Gastrocnemius medialis (tissue), 4 donors: Measurements from ENCODE around the gene SREBF1. TPM values are rescaled to one million over a fixed set of nuclear protein-coding genes. Genes with fewer than 3 reads are reported as not detected.

Experiments
- ATAC-seq, 2 donors: fragments of 150-250 bp; one replicate each; pipeline ENCODE4 v1.9.1; 2016
- DNase-seq, 2 donors: peaks; one replicate each; pipeline ENCODE4 v3.0.0-alpha.2; 2019
- H3K27ac ChIP-seq, 4 donors: fragments of 200-600 bp; sonication (generic); 1 replicate in 1 of 4; 2 replicates in 3 of 4; pipeline ENCODE4 v1.5.1; 2016 to 2018; ENCODE audit warnings: mild to moderate bottlenecking in 2 of 4, moderate library complexity in 1 of 4
- H3K27me3 ChIP-seq, 3 donors: fragments of 200-600 bp; sonication (generic) in 2 of 3; 1 replicate in 1 of 3; 2 replicates in 2 of 3; pipeline versions ENCODE4 v1.5.1 to v1.6.0; 2016 to 2019; ENCODE audit warnings: mild to moderate bottlenecking in 1 of 3, moderate library complexity in 1 of 3
- H3K36me3 ChIP-seq, 2 donors: fragments of 200-600 bp; sonication (generic) in 1 of 2; one replicate each; pipeline ENCODE4 v1.5.1; 2017 to 2018
- H3K4me1 ChIP-seq, 2 donors: fragments of 200-600 bp; sonication (generic) in 1 of 2; one replicate each; pipeline ENCODE4 v1.5.1; 2016 to 2017; ENCODE audit warnings: mild to moderate bottlenecking in 2 of 2
- H3K4me3 ChIP-seq, 4 donors: fragments of 200-600 bp; sonication (generic) in 3 of 4; 1 replicate in 1 of 4; 2 replicates in 3 of 4; pipeline ENCODE4 v1.5.1; 2016 to 2019; ENCODE audit warnings: mild to moderate bottlenecking in 2 of 4
- H3K9me3 ChIP-seq, 3 donors: fragments of 200-600 bp; sonication (generic) in 2 of 3; 1 replicate in 1 of 3; 2 replicates in 2 of 3; pipeline ENCODE4 v1.5.1; 2016 to 2019
- POLR2A ChIP-seq, 2 donors: fragments of 450-650 bp; IDR thresholded peaks; one replicate each; pipeline ENCODE4 v1.6.1; 2017; ENCODE audit warnings: antibody characterized with exemption in 2 of 2, mild to moderate bottlenecking in 2 of 2, moderate library complexity in 2 of 2
- in situ Hi-C, 4 donors: fragments of 200-750 bp; cut with MboI; loops; one replicate each; pipeline versions ENCODE4 v1.15.0 to v1.8.0; 2017; ENCODE audit warnings: low sequenced_read_pairs in 4 of 4
- intact Hi-C: fragments of 100-400 bp; cut with DNase I; formaldehyde crosslinking; loops from one replicate; pipeline ENCODE4 v1.15.1; 2023; ENCODE audit warnings: low total_unique reads
- total RNA-seq, 4 donors: library from RNA; depleted of rRNA; stranded (reverse); fragments of >200 nt; gene quantifications; one replicate each; pipeline versions ENCODE4 v1.1.0 to v1.2.3, GENCODE V29; 2016
- TF ChIP-seq, protein P1 (sequence below), 5 experiments: fragments of 450-650 bp in 3 of 5; fragments of 200-600 bp in 2 of 5; sonication (generic) in 2 of 5; IDR thresholded peaks in 4 of 5; conservative IDR thresholded peaks in 1 of 5; 1 replicate in 4 of 5; 2 replicates in 1 of 5; pipeline ENCODE4 v1.5.1; 2016 to 2019; ENCODE audit warnings: antibody characterized with exemption in 5 of 5, mild to moderate bottlenecking in 3 of 5, moderate library complexity in 3 of 5

Gene SREBF1
- total RNA-seq, 4 donors from 2014 or later: 11.1 to 64.5 (median 32.3) TPM

GRCh38 chr17:17826342-17826713, 10.5 kb downstream of the SREBF1 start:
- ATAC-seq: no peak
- no peaks in the 10 kb centered on the region for H3K9me3 ChIP-seq
- TF ChIP-seq, protein P1, sequence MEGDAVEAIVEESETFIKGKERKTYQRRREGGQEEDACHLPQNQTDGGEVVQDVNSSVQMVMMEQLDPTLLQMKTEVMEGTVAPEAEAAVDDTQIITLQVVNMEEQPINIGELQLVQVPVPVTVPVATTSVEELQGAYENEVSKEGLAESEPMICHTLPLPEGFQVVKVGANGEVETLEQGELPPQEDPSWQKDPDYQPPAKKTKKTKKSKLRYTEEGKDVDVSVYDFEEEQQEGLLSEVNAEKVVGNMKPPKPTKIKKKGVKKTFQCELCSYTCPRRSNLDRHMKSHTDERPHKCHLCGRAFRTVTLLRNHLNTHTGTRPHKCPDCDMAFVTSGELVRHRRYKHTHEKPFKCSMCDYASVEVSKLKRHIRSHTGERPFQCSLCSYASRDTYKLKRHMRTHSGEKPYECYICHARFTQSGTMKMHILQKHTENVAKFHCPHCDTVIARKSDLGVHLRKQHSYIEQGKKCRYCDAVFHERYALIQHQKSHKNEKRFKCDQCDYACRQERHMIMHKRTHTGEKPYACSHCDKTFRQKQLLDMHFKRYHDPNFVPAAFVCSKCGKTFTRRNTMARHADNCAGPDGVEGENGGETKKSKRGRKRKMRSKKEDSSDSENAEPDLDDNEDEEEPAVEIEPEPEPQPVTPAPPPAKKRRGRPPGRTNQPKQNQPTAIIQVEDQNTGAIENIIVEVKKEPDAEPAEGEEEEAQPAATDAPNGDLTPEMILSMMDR (IDR thresholded peaks at IDR 0.05 in 4 of 5, conservative IDR thresholded peaks at IDR 0.05 in 1 of 5): no peak
- TF ChIP-seq POLR2A (IDR thresholded peaks at IDR 0.05): no peak
- DNase-seq: no peak
- in situ Hi-C loops: no loop called here
- no peaks in the 10 kb centered on the region for H3K36me3 ChIP-seq
- H3K27me3 ChIP-seq: no peaks in the 10 kb centered on the region
- intact Hi-C loops: no loop called here
- peaks cover 57 to 85% of the 10 kb centered on the region in 2 donors for H3K4me1 ChIP-seq
- H3K27ac ChIP-seq: peak overlapping the region; percentile 88 to 97 (median 94)
- no peak overlapping the region for H3K4me3 ChIP-seq

DNA sequence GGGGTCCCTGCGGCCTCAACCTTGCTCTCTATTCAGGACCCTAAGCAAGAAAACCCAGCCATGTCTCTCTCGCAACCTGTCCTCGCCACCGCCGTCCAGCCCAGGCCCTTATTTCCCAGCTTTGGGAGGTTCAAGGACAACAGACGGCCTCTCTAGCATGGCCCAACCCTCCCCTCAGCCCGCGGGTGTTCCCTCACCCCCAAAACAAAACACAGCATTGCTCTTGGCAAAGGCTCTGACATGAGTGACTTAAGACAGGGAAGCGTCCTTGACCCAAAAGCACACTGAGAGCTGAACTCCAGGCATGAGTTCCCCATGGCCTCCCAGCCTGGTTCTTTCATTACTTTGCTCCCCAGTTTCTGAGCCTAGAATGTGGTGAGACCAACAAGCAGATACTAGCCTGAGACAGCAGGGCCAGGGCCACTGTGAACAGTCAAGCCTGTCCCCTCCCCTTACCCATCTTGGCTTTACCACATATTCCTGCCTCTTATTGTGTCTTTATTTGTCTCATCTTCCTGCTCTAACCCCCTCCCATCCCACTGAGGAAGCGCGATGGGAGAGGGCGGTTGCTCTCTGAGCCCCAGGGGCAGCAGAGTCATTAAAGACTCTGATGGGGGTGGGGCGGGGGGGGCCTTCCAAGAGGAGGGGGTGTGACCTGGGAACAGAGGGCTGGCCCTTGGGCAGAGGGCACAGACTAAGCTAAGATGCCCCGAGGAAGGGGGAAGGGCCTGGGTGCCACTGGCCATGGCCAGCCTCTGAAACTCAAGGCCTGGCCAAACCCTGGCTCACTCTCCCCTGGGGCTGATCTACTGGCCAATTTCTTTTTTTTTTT, 11.8 kb downstream of the SREBF1 start:
- DNase-seq (peak in 1 of 2 donors; percentile 68), ATAC-seq (peak in 1 of 2 donors; percentile 1)
- Histone ChIP-seq H3K36me3 (no peaks in the 10 kb centered on the region), H3K4me3 (no peak overlapping the region), H3K27me3 (no peaks in the 10 kb centered on the region), H3K4me1 (peaks cover 64 to 85% of the 10 kb centered on the region in 2 donors), H3K9me3 (no peaks in the 10 kb centered on the region), H3K27ac (peak overlapping the region; percentile 88 to 97 (median 94))
- no peak for TF ChIP-seq POLR2A (IDR thresholded peaks at IDR 0.05)
- TF ChIP-seq, protein P1 (IDR thresholded peaks at IDR 0.05 in 4 of 5, conservative IDR thresholded peaks at IDR 0.05 in 1 of 5): no peak
- intact Hi-C loops (no loop called here), in situ Hi-C loops (no loop called here)

- Histone ChIP-seq H3K36me3 (peaks cover 0 to 3% of the 10 kb centered on the region in 2 donors), H3K4me3 (peak overlapping the region; percentile 45 to 64 (median 58)), H3K27me3 (no peaks in the 10 kb centered on the region), H3K27ac (peak overlapping the region; percentile 88 to 97 (median 94)), H3K4me1 (peaks cover 69 to 85% of the 10 kb centered on the region in 2 donors), H3K9me3 (no peaks in the 10 kb centered on the region)
- intact Hi-C loops: no loop called here
- TF ChIP-seq POLR2A (IDR thresholded peaks at IDR 0.05): no peak
- TF ChIP-seq, protein P1 (IDR thresholded peaks at IDR 0.05 in 4 of 5, conservative IDR thresholded peaks at IDR 0.05 in 1 of 5): no peak
- in situ Hi-C loops: no loop called here
- peak; percentile 11 to 16 for ATAC-seq
- DNase-seq: no peak
Measured at GRCh38 chr17:17824119-17824782, 12.5 kb downstream of the SREBF1 start.

DNA sequence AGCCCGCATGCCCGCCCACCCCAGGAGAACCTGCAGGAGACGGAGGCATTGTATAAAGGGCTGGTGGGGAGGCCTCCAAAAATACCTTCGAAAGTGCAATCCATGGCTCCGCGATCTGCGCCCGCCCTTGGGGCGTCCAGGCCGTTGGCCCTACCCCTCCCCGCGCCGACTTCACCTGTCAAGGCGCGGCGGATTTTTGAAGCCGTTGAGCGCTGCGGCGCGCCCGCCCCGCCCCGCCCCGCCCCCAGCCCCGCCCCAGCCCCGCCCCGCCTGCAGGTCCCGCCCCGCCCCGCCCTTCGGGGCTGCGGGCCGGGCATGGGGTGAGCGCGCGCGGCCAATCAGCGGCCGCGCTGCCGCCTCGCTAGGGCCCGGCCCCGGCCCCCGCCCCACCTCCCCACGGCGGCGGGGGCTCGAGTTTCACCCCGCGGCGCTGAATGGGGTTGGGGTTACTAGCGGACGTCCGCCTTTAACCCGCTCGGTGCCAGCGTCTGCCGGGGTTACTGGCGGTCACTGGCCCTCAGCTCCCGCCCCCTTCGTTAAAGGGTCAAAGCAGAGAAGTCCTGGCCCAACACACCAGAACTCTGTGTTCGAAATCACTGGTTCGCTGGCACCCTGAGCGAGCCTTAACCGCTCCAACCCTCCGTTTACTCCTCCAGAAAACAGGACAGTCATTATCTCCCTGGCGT, 13.2 kb downstream of the SREBF1 start:
- in situ Hi-C loops (no loop called here), intact Hi-C loops (loop anchor here (1.0 to 2.0 kb wide), 2 partner anchors 13 to 41 kb away; partner anchors contain the start of gene SREBF1)
- Histone ChIP-seq H3K27me3 (no peaks in the 10 kb centered on the region), H3K4me1 (peaks cover 74 to 86% of the 10 kb centered on the region in 2 donors), H3K4me3 (peak overlapping the region; percentile 57 to 83 (median 64)), H3K9me3 (no peaks in the 10 kb centered on the region), H3K27ac (peak overlapping the region; percentile 93 to 97 (median 96)), H3K36me3 (peaks cover 0 to 9% of the 10 kb centered on the region in 2 donors)
- peak; percentile 68 to 73 for ATAC-seq
- DNase-seq: peak; percentile 79 to 93
- TF ChIP-seq, protein P1 (IDR thresholded peaks at IDR 0.05 in 4 of 5, conservative IDR thresholded peaks at IDR 0.05 in 1 of 5): no peak
- peak; percentile 60 to 91 for TF ChIP-seq POLR2A (IDR thresholded peaks at IDR 0.05)
